Caco-2 (cell line): Measurements from ENCODE around the gene GRK3. TPM values are rescaled to one million over a fixed set of nuclear protein-coding genes. Genes with fewer than 3 reads are reported as not detected.
"Not testable (repeated sequence)": the region's sequence is repeated elsewhere in the genome, so short reads cannot be mapped to it uniquely, and the experiment has no call there.

ENCODE experiments used
- BruUV-seq: library from RNA; stranded (reverse); fragments of 400-500 nt; replicated peaks from 2 replicates; lab custom pipeline; 2021; lab: Mats Ljungman, UMichigan
- CTCF ChIA-PET: fragments of 300-600 bp; sonication (Branson Sonifier 250); formaldehyde crosslinking; loops from one replicate; lab custom pipeline; 2022; ENCODE audit warnings: antibody characterized with exemption; lab: Charles Lee
- POLR2A ChIA-PET: fragments of 300-600 bp; sonication (Branson Sonifier 250); formaldehyde crosslinking; loops from one replicate; lab custom pipeline; 2022; ENCODE audit warnings: antibody characterized with exemption; lab: Charles Lee
- DNase-seq, 2 experiments: peaks; one replicate each; pipeline versions ENCODE4 v3.0.0 to v3.0.0-alpha.2; 2020 to 2022
- H3K27me3 ChIP-seq: replicated peaks from 2 replicates; pipeline ENCODE4 v1.6.0; 2011; ENCODE audit warnings: low read length; ENCODE audit not compliant: control insufficient read depth, insufficient read depth
- H3K36me3 ChIP-seq: 2 replicates; pipeline ENCODE4 v1.5.1; 2011; ENCODE audit warnings: low read length; ENCODE audit not compliant: control insufficient read depth, insufficient read depth
- H3K4me1 ChIP-seq: fragments of 250-450 bp; sonication (Bioruptor Pico); 2 replicates; pipeline ENCODE4 v1.5.1; 2020; ENCODE audit warnings: mild to moderate bottlenecking
- H3K4me3 ChIP-seq: 2 replicates; pipeline ENCODE4 v1.5.1; 2011; ENCODE audit warnings: low read depth, mild to moderate bottlenecking, control low read depth, low read length
- H3K9me3 ChIP-seq: fragments of 250-450 bp; sonication (Bioruptor Pico); 2 replicates; pipeline ENCODE4 v1.5.1; 2020; ENCODE audit warnings: mild to moderate bottlenecking, moderate library complexity
- H3K27ac Mint-ChIP-seq: one replicate; pipeline ENCODE4 v1.8.0; 2022; ENCODE audit warnings: mixed read lengths; ENCODE audit not compliant: unreplicated experiment
- H3K27me3 Mint-ChIP-seq: one replicate; pipeline ENCODE4 v1.8.0; 2022; ENCODE audit warnings: mixed read lengths; ENCODE audit not compliant: insufficient read depth, unreplicated experiment
- H3K36me3 Mint-ChIP-seq: one replicate; pipeline ENCODE4 v1.8.0; 2022; ENCODE audit warnings: mild to moderate bottlenecking, mixed read lengths; ENCODE audit not compliant: insufficient read depth, unreplicated experiment
- H3K4me1 Mint-ChIP-seq: one replicate; pipeline ENCODE4 v1.8.0; 2022; ENCODE audit warnings: low read depth, mixed read lengths; ENCODE audit not compliant: unreplicated experiment
- H3K4me3 Mint-ChIP-seq: one replicate; pipeline ENCODE4 v1.8.0; 2022; ENCODE audit warnings: mild to moderate bottlenecking, moderate library complexity, mixed read lengths; ENCODE audit not compliant: unreplicated experiment
- H3K9me3 Mint-ChIP-seq: one replicate; pipeline ENCODE4 v1.8.0; 2022; ENCODE audit warnings: mixed read lengths; ENCODE audit not compliant: unreplicated experiment
- intact Hi-C: fragments of 100-400 bp; cut with micrococcal nuclease; formaldehyde crosslinking; loops from one replicate; pipeline ENCODE4 v1.10.0; 2022; ENCODE audit not compliant: unreplicated experiment
- total RNA-seq: library from RNA; stranded (reverse); gene quantifications from 2 replicates; pipeline ENCODE4 v1.2.3, GENCODE V29; 2022
- TF ChIP-seq, protein P1 (sequence below), 2 experiments: fragments of 200-600 bp in 1 of 2; IDR thresholded peaks; 1 replicate in 1 of 2; 2 replicates in 1 of 2; pipeline versions ENCODE4 v1.5.1 to v1.8.0; 2011 to 2022; ENCODE audit warnings: antibody characterized with exemption in 1 of 2, control low read depth in 1 of 2, inconsistent platforms in 1 of 2, low read depth in 1 of 2, low read length in 1 of 2, mild to moderate bottlenecking in 1 of 2, moderate library complexity in 1 of 2; ENCODE audit not compliant: insufficient read depth in 1 of 2, severe bottlenecking in 1 of 2, unreplicated experiment in 1 of 2

Gene GRK3
- total RNA-seq, 1 experiment from 2014 or later: 9.7 TPM

DNA sequence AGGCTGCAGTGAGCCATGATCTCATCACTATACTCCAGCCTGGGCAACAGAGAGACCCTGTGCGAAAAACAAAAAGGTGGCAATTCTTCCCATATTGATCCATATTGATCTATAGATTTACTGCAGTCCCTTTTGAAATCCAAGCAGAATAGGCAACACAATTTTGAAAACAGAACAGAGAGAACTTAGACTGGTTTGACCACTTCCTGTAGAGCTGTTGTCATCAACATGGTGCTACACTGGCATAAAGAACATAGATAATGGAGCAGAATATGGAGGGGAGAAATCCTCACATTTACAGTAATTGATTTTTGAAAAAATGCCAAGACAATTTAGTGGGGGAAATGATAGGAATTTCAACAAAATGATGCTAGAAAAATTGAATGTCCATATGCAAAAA is 34.1 kb downstream of the GRK3 start:
- no peaks in the 10 kb centered on the region for H3K9me3 ChIP-seq
- no peaks in the 10 kb centered on the region for H3K27me3 Mint-ChIP-seq
- H3K4me1 ChIP-seq: no peaks in the 10 kb centered on the region
- CTCF ChIA-PET: interaction anchor here (0.7 kb wide), 1 partner anchor 199 kb away, joined by 3 read pairs; no protein-coding TSS in a partner anchor
- H3K4me3 Mint-ChIP-seq: no peak overlapping the region
- H3K36me3 ChIP-seq: no peaks in the 10 kb centered on the region
- TF ChIP-seq, protein P1, sequence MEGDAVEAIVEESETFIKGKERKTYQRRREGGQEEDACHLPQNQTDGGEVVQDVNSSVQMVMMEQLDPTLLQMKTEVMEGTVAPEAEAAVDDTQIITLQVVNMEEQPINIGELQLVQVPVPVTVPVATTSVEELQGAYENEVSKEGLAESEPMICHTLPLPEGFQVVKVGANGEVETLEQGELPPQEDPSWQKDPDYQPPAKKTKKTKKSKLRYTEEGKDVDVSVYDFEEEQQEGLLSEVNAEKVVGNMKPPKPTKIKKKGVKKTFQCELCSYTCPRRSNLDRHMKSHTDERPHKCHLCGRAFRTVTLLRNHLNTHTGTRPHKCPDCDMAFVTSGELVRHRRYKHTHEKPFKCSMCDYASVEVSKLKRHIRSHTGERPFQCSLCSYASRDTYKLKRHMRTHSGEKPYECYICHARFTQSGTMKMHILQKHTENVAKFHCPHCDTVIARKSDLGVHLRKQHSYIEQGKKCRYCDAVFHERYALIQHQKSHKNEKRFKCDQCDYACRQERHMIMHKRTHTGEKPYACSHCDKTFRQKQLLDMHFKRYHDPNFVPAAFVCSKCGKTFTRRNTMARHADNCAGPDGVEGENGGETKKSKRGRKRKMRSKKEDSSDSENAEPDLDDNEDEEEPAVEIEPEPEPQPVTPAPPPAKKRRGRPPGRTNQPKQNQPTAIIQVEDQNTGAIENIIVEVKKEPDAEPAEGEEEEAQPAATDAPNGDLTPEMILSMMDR (IDR thresholded peaks at IDR 0.05; ENCODE audit: insufficient read depth in 1 of 2, low read depth in 1 of 2, low read length in 1 of 2, severe bottlenecking in 1 of 2, unreplicated experiment in 1 of 2): no peak
- peaks cover 4% of the 10 kb centered on the region for H3K36me3 Mint-ChIP-seq
- peaks cover under 1% of the 10 kb centered on the region for H3K9me3 Mint-ChIP-seq
- H3K27ac Mint-ChIP-seq: no peak overlapping the region
- no TSS peak for BruUV-seq
- no peak for DNase-seq
- H3K27me3 ChIP-seq: no peaks in the 10 kb centered on the region
- H3K4me1 Mint-ChIP-seq: no peaks in the 10 kb centered on the region
- intact Hi-C loops: no loop called here
- POLR2A ChIA-PET: no interaction called here
- H3K4me3 ChIP-seq: no peak overlapping the region

DNA sequence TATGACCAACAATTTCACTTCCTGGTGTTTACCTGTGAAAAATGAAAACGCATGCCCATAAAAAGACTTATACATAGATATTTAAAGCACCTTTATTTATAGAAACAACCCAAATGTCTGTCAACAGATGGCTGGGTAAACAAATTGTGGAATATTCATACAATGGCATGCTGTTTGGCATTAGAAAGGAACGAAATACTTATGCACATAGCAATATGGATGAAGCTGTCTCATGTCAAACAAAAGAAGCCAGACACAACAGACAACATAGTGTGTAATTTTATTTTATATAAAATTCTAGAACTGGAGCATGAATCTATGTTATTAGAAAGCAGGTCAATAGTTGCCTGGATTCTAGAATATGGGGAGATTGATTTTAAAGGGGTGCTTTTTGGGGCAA is 38.0 kb downstream of the GRK3 start:
- Histone ChIP-seq H3K9me3 (no peaks in the 10 kb centered on the region), H3K4me1 (no peaks in the 10 kb centered on the region), H3K4me3 (no peak overlapping the region), H3K27me3 (no peaks in the 10 kb centered on the region), H3K36me3 (no peaks in the 10 kb centered on the region)
- no peak for DNase-seq
- ChIA-PET POLR2A (no interaction called here), CTCF (no interaction called here)
- Mint-ChIP-seq H3K4me1 (no peaks in the 10 kb centered on the region), H3K27me3 (no peaks in the 10 kb centered on the region), H3K4me3 (no peak overlapping the region), H3K36me3 (peaks cover 4% of the 10 kb centered on the region), H3K27ac (no peak overlapping the region), H3K9me3 (no peaks in the 10 kb centered on the region)
- TF ChIP-seq, protein P1 (IDR thresholded peaks at IDR 0.05; ENCODE audit: insufficient read depth in 1 of 2, low read depth in 1 of 2, low read length in 1 of 2, severe bottlenecking in 1 of 2, unreplicated experiment in 1 of 2): no peak
- BruUV-seq: no TSS peak
- intact Hi-C loops: no loop called here

DNA sequence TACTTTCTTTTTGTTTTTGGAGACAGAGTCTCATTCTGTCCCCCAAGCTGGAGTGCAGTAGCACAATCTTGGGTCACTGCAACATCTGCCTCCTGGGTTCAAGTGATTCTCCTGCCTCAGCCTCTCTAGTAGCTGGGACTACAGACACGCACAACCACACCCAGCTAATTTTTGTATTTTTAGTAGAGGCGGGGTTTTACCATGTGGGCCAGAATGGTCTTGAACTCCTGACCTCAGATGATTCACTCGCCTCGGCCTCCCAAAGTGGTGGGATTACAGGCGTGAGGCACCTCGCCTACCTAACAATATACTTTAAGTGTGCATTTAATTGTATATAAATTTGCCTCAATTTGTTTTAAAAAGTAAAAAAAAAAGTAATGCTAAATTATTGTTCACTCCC is 38.4 kb downstream of the GRK3 start:
- BruUV-seq: no TSS peak
- H3K4me1 Mint-ChIP-seq: no peaks in the 10 kb centered on the region
- H3K36me3 Mint-ChIP-seq: peaks cover 4% of the 10 kb centered on the region
- intact Hi-C loops: no loop called here
- H3K27me3 Mint-ChIP-seq: no peaks in the 10 kb centered on the region
- H3K9me3 Mint-ChIP-seq: no peaks in the 10 kb centered on the region
- H3K4me1 ChIP-seq: no peaks in the 10 kb centered on the region
- no peak for DNase-seq
- POLR2A ChIA-PET: no interaction called here
- H3K4me3 ChIP-seq: no peak overlapping the region
- no peaks in the 10 kb centered on the region for H3K9me3 ChIP-seq
- CTCF ChIA-PET: no interaction called here
- H3K4me3 Mint-ChIP-seq: no peak overlapping the region
- no peak overlapping the region for H3K27ac Mint-ChIP-seq
- TF ChIP-seq, protein P1 (IDR thresholded peaks at IDR 0.05; ENCODE audit: insufficient read depth in 1 of 2, low read depth in 1 of 2, low read length in 1 of 2, severe bottlenecking in 1 of 2, unreplicated experiment in 1 of 2): no peak
- no peaks in the 10 kb centered on the region for H3K27me3 ChIP-seq
- no peaks in the 10 kb centered on the region for H3K36me3 ChIP-seq

DNA sequence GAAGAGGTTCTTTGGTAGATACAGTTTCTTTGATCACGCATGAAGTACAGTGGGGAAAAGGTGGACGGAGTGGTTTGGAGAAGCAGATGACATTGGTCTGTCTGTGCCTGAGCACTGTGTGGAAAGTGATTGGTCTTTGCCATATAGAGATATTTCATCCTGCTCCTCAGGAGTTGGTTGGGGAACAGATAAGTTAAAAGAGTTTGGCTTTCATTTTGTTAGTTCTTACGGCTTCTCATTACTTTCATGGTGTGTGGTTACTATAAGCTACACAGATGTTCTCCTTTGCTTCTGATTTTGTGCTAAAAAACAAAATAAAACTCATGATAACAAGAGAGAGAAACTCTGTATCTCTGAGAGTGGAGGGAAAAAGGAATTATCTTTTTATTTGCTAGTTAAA is 40.7 kb downstream of the GRK3 start:
- CTCF ChIA-PET, H3K27me3 ChIP-seq, H3K9me3 Mint-ChIP-seq, DNase-seq, POLR2A ChIA-PET, H3K27me3 Mint-ChIP-seq, H3K9me3 ChIP-seq, intact Hi-C loops, H3K27ac Mint-ChIP-seq, H3K4me3 Mint-ChIP-seq, H3K36me3 Mint-ChIP-seq, H3K36me3 ChIP-seq, H3K4me1 ChIP-seq, H3K4me1 Mint-ChIP-seq, BruUV-seq, H3K4me3 ChIP-seq: not testable (repeated sequence)

GRCh38 chr22:25605565-25605964 is 41.1 kb downstream of the GRK3 start:
- BruUV-seq, DNase-seq, POLR2A ChIA-PET, intact Hi-C loops, H3K36me3 ChIP-seq, CTCF ChIA-PET, H3K27ac Mint-ChIP-seq, H3K36me3 Mint-ChIP-seq, H3K9me3 Mint-ChIP-seq, H3K9me3 ChIP-seq, H3K27me3 Mint-ChIP-seq, H3K4me3 Mint-ChIP-seq, H3K4me1 Mint-ChIP-seq, H3K4me3 ChIP-seq, H3K27me3 ChIP-seq, H3K4me1 ChIP-seq: not testable (repeated sequence)
